Vagina (tissue), 2 donors: ENCODE results near the gene YES1.

Experiments
- CTCF ChIP-seq, 3 experiments: fragments of 450-650 bp in 2 of 3; fragments of 200-600 bp in 1 of 3; sonication (generic) in 1 of 3; IDR thresholded peaks; one replicate each; pipeline ENCODE4 v1.5.1; 2017 to 2019; ENCODE audit warnings: antibody characterized with exemption in 3 of 3, mild to moderate bottlenecking in 2 of 3, moderate library complexity in 2 of 3
- POLR2AphosphoS5 ChIP-seq, 2 donors: sonication (generic); formaldehyde crosslinking; IDR thresholded peaks; one replicate each; pipeline ENCODE4 v1.9.0; 2017; ENCODE audit warnings: antibody characterized with exemption in 2 of 2, mild to moderate bottlenecking in 2 of 2, low read depth in 1 of 2; ENCODE audit not compliant: insufficient read depth in 1 of 2

- TF ChIP-seq POLR2AphosphoS5 (IDR thresholded peaks at IDR 0.05; ENCODE audit: insufficient read depth in 1 of 2, low read depth in 1 of 2) (no peak), CTCF (IDR thresholded peaks at IDR 0.05) (no peak)
Measured at GRCh38 chr18:767084-767882, 44.8 kb downstream of the YES1 start.
